ENCODE results near the gene EXOSC5.

DNA sequence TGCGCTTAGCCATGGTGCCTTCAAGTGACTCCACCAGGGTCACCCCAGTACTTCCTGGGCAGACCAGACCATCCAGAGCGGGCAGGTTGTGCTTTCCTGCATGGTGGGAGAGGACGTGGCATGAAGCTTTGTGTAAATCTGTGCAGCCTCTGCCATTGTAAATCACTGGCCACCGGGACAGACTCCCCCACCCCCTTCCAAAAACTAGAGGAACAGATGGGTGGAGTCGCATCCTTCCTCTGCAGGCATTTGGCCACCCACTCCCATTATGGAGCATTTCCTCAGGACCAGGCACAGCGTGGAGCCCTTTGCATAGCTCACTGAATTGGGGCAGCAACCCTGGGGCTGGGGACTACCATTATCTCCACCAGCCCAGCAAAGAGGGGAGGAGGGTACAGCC, 8.6 kb upstream of the EXOSC5 start:
- TF ChIP-seq, protein P1, sequence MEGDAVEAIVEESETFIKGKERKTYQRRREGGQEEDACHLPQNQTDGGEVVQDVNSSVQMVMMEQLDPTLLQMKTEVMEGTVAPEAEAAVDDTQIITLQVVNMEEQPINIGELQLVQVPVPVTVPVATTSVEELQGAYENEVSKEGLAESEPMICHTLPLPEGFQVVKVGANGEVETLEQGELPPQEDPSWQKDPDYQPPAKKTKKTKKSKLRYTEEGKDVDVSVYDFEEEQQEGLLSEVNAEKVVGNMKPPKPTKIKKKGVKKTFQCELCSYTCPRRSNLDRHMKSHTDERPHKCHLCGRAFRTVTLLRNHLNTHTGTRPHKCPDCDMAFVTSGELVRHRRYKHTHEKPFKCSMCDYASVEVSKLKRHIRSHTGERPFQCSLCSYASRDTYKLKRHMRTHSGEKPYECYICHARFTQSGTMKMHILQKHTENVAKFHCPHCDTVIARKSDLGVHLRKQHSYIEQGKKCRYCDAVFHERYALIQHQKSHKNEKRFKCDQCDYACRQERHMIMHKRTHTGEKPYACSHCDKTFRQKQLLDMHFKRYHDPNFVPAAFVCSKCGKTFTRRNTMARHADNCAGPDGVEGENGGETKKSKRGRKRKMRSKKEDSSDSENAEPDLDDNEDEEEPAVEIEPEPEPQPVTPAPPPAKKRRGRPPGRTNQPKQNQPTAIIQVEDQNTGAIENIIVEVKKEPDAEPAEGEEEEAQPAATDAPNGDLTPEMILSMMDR (IDR thresholded peaks at IDR 0.05; ENCODE audit: low read depth, low read length) = no peak
- TF ChIP-seq EZH2phosphoT487 (IDR thresholded peaks at IDR 0.05; ENCODE audit: low read depth) = no peak
